Astrocyte (in vitro differentiated cells and primary cell): ENCODE measurements around the gene UBTF. TPM values are rescaled to one million over a fixed set of nuclear protein-coding genes. Genes with fewer than 3 reads are reported as not detected.

Experiments
- DNase-seq: peaks from one replicate; pipeline ENCODE4 v3.0.0-alpha.2; 2010; ENCODE audit warnings: low read depth
- FAIRE-seq: peaks from 2 replicates; lab custom pipeline; 2011; peaks lifted over from hg19 to GRCh38; lab: Jason Lieb, UNC
- H2AFZ ChIP-seq: 2 replicates; pipeline ENCODE4 v1.6.0; 2012; ENCODE audit warnings: low read depth, low read length, inconsistent platforms
- H3K27ac ChIP-seq: 2 replicates; pipeline ENCODE4 v1.5.1; 2011; ENCODE audit warnings: low read depth, low read length, inconsistent platforms
- H3K27me3 ChIP-seq: 2 replicates; pipeline ENCODE4 v1.6.0; 2011; ENCODE audit warnings: low read length, inconsistent platforms; ENCODE audit not compliant: insufficient read depth
- H3K36me3 ChIP-seq: 2 replicates; pipeline ENCODE4 v1.5.1; 2011; ENCODE audit warnings: low read length, inconsistent platforms; ENCODE audit not compliant: insufficient read depth
- H3K4me1 ChIP-seq: 2 replicates; pipeline ENCODE4 v1.5.1; 2011; ENCODE audit warnings: low read length, inconsistent platforms; ENCODE audit not compliant: insufficient read depth
- H3K4me2 ChIP-seq: 2 replicates; pipeline ENCODE4 v1.6.0; 2012; ENCODE audit warnings: low read length, inconsistent platforms
- H3K4me3 ChIP-seq: 2 replicates; pipeline ENCODE4 v1.5.1; 2011; ENCODE audit warnings: low read depth, mild to moderate bottlenecking, low read length, inconsistent platforms; ENCODE audit not compliant: insufficient read depth
- H3K79me2 ChIP-seq: 2 replicates; pipeline ENCODE4 v1.6.0; 2012; ENCODE audit warnings: mild to moderate bottlenecking, low read length, inconsistent platforms; ENCODE audit not compliant: insufficient read depth
- H3K9ac ChIP-seq: 2 replicates; pipeline ENCODE4 v1.6.0; 2012; ENCODE audit warnings: mild to moderate bottlenecking, low read length, inconsistent platforms
- H3K9me3 ChIP-seq: 2 replicates; pipeline ENCODE4 v1.5.1; 2012; ENCODE audit warnings: low read depth, mild to moderate bottlenecking, low read length, inconsistent platforms; ENCODE audit not compliant: insufficient read depth
- H4K20me1 ChIP-seq: 2 replicates; pipeline ENCODE4 v1.6.0; 2012; ENCODE audit warnings: low read length, inconsistent platforms; ENCODE audit not compliant: insufficient read depth
- H3K27ac Mint-ChIP-seq: one replicate; pipeline ENCODE4 v1.8.0; 2021; ENCODE audit warnings: mild to moderate bottlenecking, mixed read lengths; ENCODE audit not compliant: unreplicated experiment
- H3K27me3 Mint-ChIP-seq: one replicate; pipeline ENCODE4 v1.8.0; 2021; ENCODE audit warnings: low read depth, mixed read lengths; ENCODE audit not compliant: unreplicated experiment
- H3K36me3 Mint-ChIP-seq: one replicate; pipeline ENCODE4 v1.8.0; 2021; ENCODE audit warnings: low read depth, mixed read lengths; ENCODE audit not compliant: unreplicated experiment
- H3K4me1 Mint-ChIP-seq: one replicate; pipeline ENCODE4 v1.8.0; 2021; ENCODE audit warnings: low read depth, mixed read lengths; ENCODE audit not compliant: unreplicated experiment
- H3K4me3 Mint-ChIP-seq: one replicate; pipeline ENCODE4 v1.8.0; 2021; ENCODE audit warnings: mild to moderate bottlenecking, moderate library complexity, mixed read lengths; ENCODE audit not compliant: unreplicated experiment
- H3K9me3 Mint-ChIP-seq: one replicate; pipeline ENCODE4 v1.8.0; 2021; ENCODE audit warnings: mild to moderate bottlenecking, mixed read lengths; ENCODE audit not compliant: unreplicated experiment
- CTCF ChIP-seq: IDR thresholded peaks from 2 replicates; pipeline ENCODE4 v1.5.1; 2011; ENCODE audit warnings: low read depth, mild to moderate bottlenecking, inconsistent platforms, low read length, moderate library complexity; ENCODE audit not compliant: insufficient read depth
- EZH2 ChIP-seq: IDR thresholded peaks from 2 replicates; pipeline ENCODE4 v1.6.1; 2012; ENCODE audit warnings: mild to moderate bottlenecking, low read length, inconsistent platforms; ENCODE audit not compliant: insufficient read depth
- total RNA-seq: library from RNA; stranded (reverse); gene quantifications from 2 replicates; pipeline ENCODE4 v1.2.1, GENCODE V29; 2021

Gene UBTF
- total RNA-seq, 1 donor from 2014 or later, result 48.0 TPM

- H3K9me3 ChIP-seq, result no peaks in the 10 kb centered on the region
- peaks cover 4% of the 10 kb centered on the region for H3K9me3 Mint-ChIP-seq
- peaks cover 5% of the 10 kb centered on the region for H3K27me3 ChIP-seq
- no peak overlapping the region for H2AFZ ChIP-seq
- H3K36me3 ChIP-seq, result no peaks in the 10 kb centered on the region
- H3K4me2 ChIP-seq, result no peak overlapping the region
- H3K4me3 ChIP-seq, result no peak overlapping the region
- DNase-seq (no peak), FAIRE-seq (no peak)
- H3K79me2 ChIP-seq, result no peaks in the 10 kb centered on the region
- H3K27ac Mint-ChIP-seq, result no peak overlapping the region
- peaks cover 3% of the 10 kb centered on the region for H3K36me3 Mint-ChIP-seq
- no peaks in the 10 kb centered on the region for H3K4me1 Mint-ChIP-seq
- TF ChIP-seq CTCF (no peak), EZH2 (no peak)
- no peaks in the 10 kb centered on the region for H4K20me1 ChIP-seq
- peak overlapping the region; percentile 5 for H3K4me3 Mint-ChIP-seq
- H3K9ac ChIP-seq, result no peak overlapping the region
- H3K27me3 Mint-ChIP-seq, result peaks cover 45% of the 10 kb centered on the region
- no peaks in the 10 kb centered on the region for H3K4me1 ChIP-seq
- no peak overlapping the region for H3K27ac ChIP-seq
Observed at GRCh38 chr17:44255915-44256314, 36.4 kb upstream of the UBTF start.

DNA sequence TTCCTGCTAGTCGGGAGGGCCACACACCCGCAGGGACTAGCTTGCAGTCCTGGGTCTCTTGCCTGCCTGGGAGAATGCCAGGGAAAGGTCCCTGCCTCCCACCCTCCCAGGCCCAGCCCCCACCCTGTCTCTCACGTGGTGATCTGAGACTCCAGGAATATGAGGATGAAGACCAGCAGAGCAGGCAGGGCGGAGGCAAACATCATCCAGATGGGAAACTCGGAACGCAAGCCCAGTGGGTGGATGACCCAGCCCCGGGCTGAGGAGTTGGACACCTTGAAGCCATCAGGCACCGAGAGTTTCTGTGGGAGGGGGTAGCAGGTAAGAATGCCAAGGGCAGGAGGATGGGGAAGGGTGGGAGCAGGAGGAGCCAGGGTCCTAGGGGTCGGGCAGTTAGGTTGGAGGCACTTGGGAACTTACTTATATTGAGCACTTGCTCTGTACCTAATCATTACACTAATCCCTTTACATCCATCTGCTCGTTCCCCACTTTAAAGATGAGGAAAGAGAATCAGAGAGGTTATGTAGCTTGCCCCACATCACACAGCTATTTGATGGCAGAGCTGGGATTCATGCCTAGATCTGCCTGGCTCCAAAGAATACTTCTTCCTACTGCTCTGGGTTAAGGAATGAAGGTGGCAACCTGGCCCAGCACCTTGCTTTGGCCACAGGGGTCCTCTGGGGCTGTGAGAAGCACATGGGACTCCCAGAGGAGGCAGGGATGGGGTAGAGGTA lies 35.1 kb upstream of the UBTF start:
- no peak for DNase-seq
- peaks cover 46% of the 10 kb centered on the region for H3K27me3 Mint-ChIP-seq
- H3K27me3 ChIP-seq, result peaks cover 5% of the 10 kb centered on the region
- peaks cover 4% of the 10 kb centered on the region for H3K9me3 Mint-ChIP-seq
- no peak overlapping the region for H3K4me3 ChIP-seq
- H4K20me1 ChIP-seq, result no peaks in the 10 kb centered on the region
- H3K79me2 ChIP-seq, result no peaks in the 10 kb centered on the region
- no peaks in the 10 kb centered on the region for H3K4me1 ChIP-seq
- H3K4me1 Mint-ChIP-seq, result no peaks in the 10 kb centered on the region
- H2AFZ ChIP-seq, result no peak overlapping the region
- no peak overlapping the region for H3K9ac ChIP-seq
- H3K36me3 Mint-ChIP-seq, result no peaks in the 10 kb centered on the region
- no peak for FAIRE-seq
- H3K4me3 Mint-ChIP-seq, result no peak overlapping the region
- no peaks in the 10 kb centered on the region for H3K9me3 ChIP-seq
- no peak for TF ChIP-seq EZH2
- H3K27ac Mint-ChIP-seq, result no peak overlapping the region
- no peak overlapping the region for H3K27ac ChIP-seq
- no peaks in the 10 kb centered on the region for H3K36me3 ChIP-seq
- no peak overlapping the region for H3K4me2 ChIP-seq

GRCh38 chr17:44253006-44253405 lies 33.5 kb upstream of the UBTF start:
- no peaks in the 10 kb centered on the region for H3K9me3 ChIP-seq
- peaks cover 4% of the 10 kb centered on the region for H3K9me3 Mint-ChIP-seq
- DNase-seq (no peak), FAIRE-seq (no peak)
- no peak overlapping the region for H3K27ac Mint-ChIP-seq
- TF ChIP-seq CTCF, result no peak
- no peak for TF ChIP-seq EZH2
- no peak overlapping the region for H2AFZ ChIP-seq
- no peaks in the 10 kb centered on the region for H3K4me1 ChIP-seq
- no peaks in the 10 kb centered on the region for H4K20me1 ChIP-seq
- no peak overlapping the region for H3K27ac ChIP-seq
- no peaks in the 10 kb centered on the region for H3K79me2 ChIP-seq
- peaks cover 5% of the 10 kb centered on the region for H3K27me3 ChIP-seq
- no peaks in the 10 kb centered on the region for H3K36me3 ChIP-seq
- no peaks in the 10 kb centered on the region for H3K36me3 Mint-ChIP-seq
- no peaks in the 10 kb centered on the region for H3K4me1 Mint-ChIP-seq
- peaks cover 42% of the 10 kb centered on the region for H3K27me3 Mint-ChIP-seq
- no peak overlapping the region for H3K9ac ChIP-seq
- no peak overlapping the region for H3K4me3 ChIP-seq
- H3K4me3 Mint-ChIP-seq, result no peak overlapping the region
- H3K4me2 ChIP-seq, result no peak overlapping the region
